Measurements from ENCODE around the gene AK5.
A peak's percentile ranks its signal among the peaks of the same experiment; 100 is the strongest.

AK5 gene

DNA sequence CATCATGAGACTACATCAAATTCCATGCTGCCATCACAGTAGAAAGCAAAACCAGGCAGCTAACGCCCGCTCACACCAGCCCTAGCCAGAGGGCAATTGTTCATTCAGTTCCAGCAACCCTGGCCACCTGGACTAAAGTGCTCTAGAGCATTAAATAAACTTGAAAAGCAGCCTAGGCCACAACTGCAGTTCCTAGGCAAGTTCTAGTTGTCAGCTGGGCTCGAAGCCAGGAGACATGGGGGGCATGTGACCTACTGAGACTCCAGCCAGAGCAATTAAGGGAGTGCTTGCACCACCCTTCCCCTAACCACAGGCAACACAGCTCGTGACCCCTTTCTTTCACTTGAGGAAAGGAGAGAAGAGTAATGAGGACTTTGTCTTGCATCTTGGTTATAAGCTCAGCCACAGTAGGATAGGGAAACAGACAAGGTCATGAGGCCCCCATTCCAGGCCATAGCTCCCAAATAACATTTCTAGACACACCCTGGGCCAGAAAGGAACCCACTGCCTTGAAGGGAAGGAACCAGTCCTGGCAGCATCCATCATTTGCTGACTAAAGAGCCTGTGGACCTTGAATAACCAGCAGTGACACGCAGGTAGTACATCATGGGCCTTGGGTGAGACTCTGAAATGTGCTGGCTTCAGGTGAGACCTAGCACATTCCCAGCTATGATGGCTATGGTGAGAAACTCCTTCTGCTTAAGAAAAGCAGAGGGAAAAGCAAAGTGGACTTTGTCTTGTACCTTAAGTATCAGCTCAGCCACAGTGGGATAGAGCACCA lies 323.6 kb downstream of the AK5 start:
- TF ChIP-seq, protein P1, sequence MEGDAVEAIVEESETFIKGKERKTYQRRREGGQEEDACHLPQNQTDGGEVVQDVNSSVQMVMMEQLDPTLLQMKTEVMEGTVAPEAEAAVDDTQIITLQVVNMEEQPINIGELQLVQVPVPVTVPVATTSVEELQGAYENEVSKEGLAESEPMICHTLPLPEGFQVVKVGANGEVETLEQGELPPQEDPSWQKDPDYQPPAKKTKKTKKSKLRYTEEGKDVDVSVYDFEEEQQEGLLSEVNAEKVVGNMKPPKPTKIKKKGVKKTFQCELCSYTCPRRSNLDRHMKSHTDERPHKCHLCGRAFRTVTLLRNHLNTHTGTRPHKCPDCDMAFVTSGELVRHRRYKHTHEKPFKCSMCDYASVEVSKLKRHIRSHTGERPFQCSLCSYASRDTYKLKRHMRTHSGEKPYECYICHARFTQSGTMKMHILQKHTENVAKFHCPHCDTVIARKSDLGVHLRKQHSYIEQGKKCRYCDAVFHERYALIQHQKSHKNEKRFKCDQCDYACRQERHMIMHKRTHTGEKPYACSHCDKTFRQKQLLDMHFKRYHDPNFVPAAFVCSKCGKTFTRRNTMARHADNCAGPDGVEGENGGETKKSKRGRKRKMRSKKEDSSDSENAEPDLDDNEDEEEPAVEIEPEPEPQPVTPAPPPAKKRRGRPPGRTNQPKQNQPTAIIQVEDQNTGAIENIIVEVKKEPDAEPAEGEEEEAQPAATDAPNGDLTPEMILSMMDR (conservative IDR thresholded peaks at IDR 0.05; ENCODE audit: low read depth, low read length), result no peak
- no peak overlapping the region for H3K4me3 ChIP-seq (ENCODE audit: low read depth, low read length)
- peak; percentile 95 for DNase-seq (ENCODE audit: low read depth)

DNA sequence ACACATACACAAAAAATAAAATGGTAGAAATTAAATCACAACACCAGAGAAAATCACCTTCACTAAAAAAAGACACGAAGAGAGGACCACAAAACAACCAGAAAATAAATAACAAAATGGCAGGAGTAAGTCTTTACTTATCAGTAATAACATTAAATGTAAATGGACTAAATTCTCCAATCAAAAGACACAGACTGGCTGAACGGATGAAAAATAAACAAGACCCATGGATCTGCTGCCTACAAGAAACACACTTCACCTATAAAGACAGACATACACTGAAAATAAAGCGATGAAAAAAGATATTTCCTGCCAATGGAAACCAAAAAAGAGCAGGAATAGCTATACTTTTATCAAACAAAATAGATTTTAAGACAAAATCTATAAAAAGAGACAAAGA lies 327.1 kb downstream of the AK5 start:
- no peak for DNase-seq (ENCODE audit: low read depth)
- H3K4me3 ChIP-seq (ENCODE audit: low read depth, low read length), result no peak overlapping the region
- TF ChIP-seq, protein P1 (conservative IDR thresholded peaks at IDR 0.05; ENCODE audit: low read depth, low read length), result no peak
